Endothelial cell of umbilical vein (primary cell): ENCODE data around the gene NLRP6. TPM values are rescaled to one million over a fixed set of nuclear protein-coding genes. Genes with fewer than 3 reads are reported as not detected.

Experiments used
- BruUV-seq: library from RNA; stranded (reverse); fragments of 400-500 nt; replicated peaks from 2 replicates; lab custom pipeline; 2021; lab: Mats Ljungman, UMichigan
- CTCF ChIA-PET: fragments of 300-600, 350-600 bp; sonication (Branson Sonifier 250); formaldehyde crosslinking; loops from one replicate; lab custom pipeline; 2021; ENCODE audit warnings: antibody characterized with exemption, inconsistent platforms; lab: Charles Lee
- POLR2A ChIA-PET: fragments of 300-600, 350-600 bp; sonication (Branson Sonifier 250); formaldehyde crosslinking; loops from one replicate; lab custom pipeline; 2021; ENCODE audit warnings: antibody characterized with exemption, inconsistent platforms; lab: Charles Lee
- DNase-seq: peaks from one replicate; pipeline ENCODE4 v3.0.0-alpha.2; 2011; ENCODE audit warnings: low read depth, low spot score
- FAIRE-seq: peaks from 2 replicates; lab custom pipeline; 2011; peaks lifted over from hg19 to GRCh38; lab: Jason Lieb, UNC
- H2AFZ ChIP-seq: 2 replicates; pipeline ENCODE4 v1.6.0; 2012; ENCODE audit warnings: low read depth, low read length, control low read depth, inconsistent platforms
- H3K27ac ChIP-seq: 2 replicates; pipeline ENCODE4 v1.5.1; 2011; ENCODE audit warnings: low read depth, mild to moderate bottlenecking, control low read depth, low read length, moderate library complexity; ENCODE audit not compliant: insufficient read depth
- H3K27me3 ChIP-seq, 2 experiments: 2 replicates each; pipeline versions ENCODE4 v1.6.0 to v1.6.1; 2011; ENCODE audit warnings: low read length in 2 of 2, mixed read lengths in 1 of 2; ENCODE audit not compliant: control insufficient read depth in 2 of 2, insufficient read depth in 2 of 2
- H3K36me3 ChIP-seq, 2 experiments: 2 replicates in 1 of 2; 3 replicates in 1 of 2; pipeline ENCODE4 v1.5.1; 2011; ENCODE audit warnings: low read length in 2 of 2, mild to moderate bottlenecking in 1 of 2, moderate library complexity in 1 of 2; ENCODE audit not compliant: control insufficient read depth in 2 of 2, insufficient read depth in 2 of 2; ENCODE audit errors: extremely low read depth in 1 of 2
- H3K4me1 ChIP-seq: 3 replicates; pipeline ENCODE4 v1.5.1; 2011; ENCODE audit warnings: mild to moderate bottlenecking, low read length; ENCODE audit not compliant: control insufficient read depth, insufficient read depth; ENCODE audit errors: extremely low read depth
- H3K4me2 ChIP-seq: 2 replicates; pipeline ENCODE4 v1.6.1; 2011; ENCODE audit warnings: low read length, control low read depth, mixed read lengths; ENCODE audit not compliant: insufficient read depth
- H3K4me3 ChIP-seq, 3 experiments: fragments of 200-600 bp in 1 of 3; sonication (generic), shearing (Covaris generic) in 1 of 3; replicated peaks in 1 of 3; 2 replicates each; pipeline ENCODE4 v1.5.1; 2011 to 2016; ENCODE audit warnings: control low read depth in 3 of 3, low read length in 3 of 3, mild to moderate bottlenecking in 2 of 3, inconsistent platforms in 1 of 3, low read depth in 1 of 3, moderate library complexity in 1 of 3; ENCODE audit not compliant: insufficient read depth in 1 of 3
- H3K79me2 ChIP-seq: 2 replicates; pipeline ENCODE4 v1.6.0; 2012; ENCODE audit warnings: low read length, inconsistent platforms; ENCODE audit not compliant: control insufficient read depth, insufficient read depth
- H3K9ac ChIP-seq: replicated peaks from 2 replicates; pipeline ENCODE3; 2011; ENCODE audit warnings: low read length, control low read depth; ENCODE audit not compliant: insufficient read depth; ENCODE audit errors: extremely low read depth
- H3K9me1 ChIP-seq: replicated peaks from 3 replicates; pipeline ENCODE4 v1.6.0; 2011; ENCODE audit warnings: mild to moderate bottlenecking, low read length; ENCODE audit not compliant: control insufficient read depth, insufficient read depth; ENCODE audit errors: extremely low read depth
- H3K9me3 ChIP-seq: replicated peaks from 2 replicates; pipeline ENCODE4 v1.5.1; 2012; ENCODE audit warnings: low read length, inconsistent platforms; ENCODE audit not compliant: control insufficient read depth, insufficient read depth
- H4K20me1 ChIP-seq: replicated peaks from 2 replicates; pipeline ENCODE3; 2011; ENCODE audit warnings: mild to moderate bottlenecking, low read length; ENCODE audit not compliant: control insufficient read depth, insufficient read depth; ENCODE audit errors: extremely low read depth
- EZH2 ChIP-seq: IDR thresholded peaks from 2 replicates; pipeline ENCODE4 v1.6.1; 2012; ENCODE audit warnings: borderline replicate concordance, low read depth, mild to moderate bottlenecking, moderate library complexity, low read length, inconsistent platforms; ENCODE audit not compliant: severe bottlenecking
- POLR2A ChIP-seq: IDR thresholded peaks from 2 replicates; pipeline ENCODE4 v1.6.1; 2012; ENCODE audit warnings: low read depth, mild to moderate bottlenecking, control low read depth, low read length
- POLR2AphosphoS5 ChIP-seq: IDR thresholded peaks from 2 replicates; pipeline ENCODE4 v1.6.1; 2012; ENCODE audit warnings: low read depth, mild to moderate bottlenecking, control low read depth, low read length, moderate library complexity; ENCODE audit not compliant: insufficient read depth
- dilution Hi-C: fragments of 300-500 bp; cut with MboI; formaldehyde crosslinking; loops from one replicate; pipeline ENCODE4 v1.15.0; 2019; ENCODE audit warnings: low sequenced_read_pairs; ENCODE audit not compliant: extremely low pct_ligation_motif_present
- intact Hi-C: fragments of 100-400 bp; cut with micrococcal nuclease; formaldehyde crosslinking; loops from one replicate; pipeline ENCODE4 v1.10.0; 2022
- polyA plus RNA-seq, 4 experiments: library from polyadenylated mRNA; depleted of rRNA in 3 of 4; stranded (reverse) in 3 of 4; unstranded in 1 of 4; fragments of >200 nt; gene quantifications; 2 replicates each; pipeline versions ENCODE4 v1.2.1 to v1.2.3, GENCODE V29; 2011 to 2012; ENCODE audit warnings: missing spikeins in 1 of 4
- total RNA-seq: library from RNA; stranded (reverse); gene quantifications from 2 replicates; pipeline ENCODE4 v1.2.3, GENCODE V29; 2021
- TF ChIP-seq, protein P1 (sequence below), 2 donors: IDR thresholded peaks; 1 replicate in 1 of 2; 2 replicates in 1 of 2; pipeline ENCODE4 v1.5.1; 2011; ENCODE audit warnings: low read length in 2 of 2, mild to moderate bottlenecking in 2 of 2, moderate library complexity in 2 of 2, control low read depth in 1 of 2, inconsistent platforms in 1 of 2, low read depth in 1 of 2; ENCODE audit not compliant: insufficient read depth in 1 of 2; ENCODE audit errors: extremely low read depth in 1 of 2

The NLRP6 gene
- total and polyA plus RNA-seq, 2 donors (not counting 3 experiments of a cell fraction or from before 2014, with no cell fraction given) = not detected

DNA sequence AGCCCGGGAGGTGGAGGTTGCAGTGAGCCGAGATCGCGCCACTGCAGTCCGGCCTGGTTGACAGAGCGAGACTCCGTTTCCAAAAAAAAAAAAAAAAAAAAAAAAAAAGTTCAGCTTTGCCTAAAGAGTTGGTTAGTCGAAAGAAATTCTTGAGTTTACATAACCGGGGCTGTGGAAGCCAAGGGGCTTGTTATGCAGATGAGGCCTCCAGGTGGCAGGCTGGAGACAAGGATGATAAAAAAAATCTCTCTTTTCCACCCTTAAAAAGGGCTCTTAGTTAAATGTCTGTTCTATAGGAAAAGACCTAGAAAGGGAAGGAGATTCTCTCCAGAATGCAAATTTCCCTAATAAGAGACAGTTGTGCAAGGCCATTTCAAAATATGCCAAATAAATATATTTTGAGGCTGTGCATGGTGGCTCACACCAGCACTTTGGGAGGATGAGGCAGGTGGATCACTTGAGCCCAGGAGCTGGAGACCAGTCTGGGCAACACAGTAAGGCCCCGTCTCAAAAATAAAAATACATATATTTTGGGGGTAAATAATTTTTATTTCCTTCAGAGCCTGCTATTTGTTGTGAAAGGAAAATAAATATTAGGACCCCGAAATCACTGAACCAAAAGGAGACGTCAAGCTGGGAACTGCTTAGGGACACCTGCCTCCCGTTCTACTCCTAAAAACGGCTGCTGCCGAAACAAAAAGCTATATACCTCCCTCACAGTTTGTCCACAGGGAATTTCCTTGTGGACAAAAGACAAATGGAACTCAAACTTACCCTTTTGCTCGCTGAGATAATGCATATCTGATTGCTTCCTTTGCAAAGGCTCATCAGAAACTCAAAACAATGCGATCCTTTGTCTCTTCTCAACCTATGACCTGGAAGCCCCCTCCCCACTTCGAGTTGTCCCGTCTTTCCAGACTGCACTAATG is 27.0 kb downstream of the NLRP6 start:
- H3K9ac ChIP-seq = no peak overlapping the region
- BruUV-seq = no TSS peak
- H3K36me3 ChIP-seq = no peaks in the 10 kb centered on the region
- no peaks in the 10 kb centered on the region for H3K9me3 ChIP-seq
- no peaks in the 10 kb centered on the region for H4K20me1 ChIP-seq
- FAIRE-seq (peak; percentile 88), DNase-seq (peak; percentile 78)
- H3K27ac ChIP-seq = no peak overlapping the region
- TF ChIP-seq, protein P1, sequence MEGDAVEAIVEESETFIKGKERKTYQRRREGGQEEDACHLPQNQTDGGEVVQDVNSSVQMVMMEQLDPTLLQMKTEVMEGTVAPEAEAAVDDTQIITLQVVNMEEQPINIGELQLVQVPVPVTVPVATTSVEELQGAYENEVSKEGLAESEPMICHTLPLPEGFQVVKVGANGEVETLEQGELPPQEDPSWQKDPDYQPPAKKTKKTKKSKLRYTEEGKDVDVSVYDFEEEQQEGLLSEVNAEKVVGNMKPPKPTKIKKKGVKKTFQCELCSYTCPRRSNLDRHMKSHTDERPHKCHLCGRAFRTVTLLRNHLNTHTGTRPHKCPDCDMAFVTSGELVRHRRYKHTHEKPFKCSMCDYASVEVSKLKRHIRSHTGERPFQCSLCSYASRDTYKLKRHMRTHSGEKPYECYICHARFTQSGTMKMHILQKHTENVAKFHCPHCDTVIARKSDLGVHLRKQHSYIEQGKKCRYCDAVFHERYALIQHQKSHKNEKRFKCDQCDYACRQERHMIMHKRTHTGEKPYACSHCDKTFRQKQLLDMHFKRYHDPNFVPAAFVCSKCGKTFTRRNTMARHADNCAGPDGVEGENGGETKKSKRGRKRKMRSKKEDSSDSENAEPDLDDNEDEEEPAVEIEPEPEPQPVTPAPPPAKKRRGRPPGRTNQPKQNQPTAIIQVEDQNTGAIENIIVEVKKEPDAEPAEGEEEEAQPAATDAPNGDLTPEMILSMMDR (IDR thresholded peaks at IDR 0.05; ENCODE audit: extremely low read depth in 1 of 2, insufficient read depth in 1 of 2, low read depth in 1 of 2, low read length in 2 of 2) = peak; percentile 64 to 66
- TF ChIP-seq POLR2A = no peak
- TF ChIP-seq EZH2 = no peak
- TF ChIP-seq POLR2AphosphoS5 = no peak
- dilution Hi-C loops = no loop called here
- no peak overlapping the region for H2AFZ ChIP-seq
- H3K4me1 ChIP-seq = peaks cover 15% of the 10 kb centered on the region
- H3K4me3 ChIP-seq = no peak overlapping the region
- no peak overlapping the region for H3K4me2 ChIP-seq
- H3K27me3 ChIP-seq = peaks cover 2 to 7% of the 10 kb centered on the region in 2 experiments
- H3K9me1 ChIP-seq = no peaks in the 10 kb centered on the region
- ChIA-PET CTCF (interaction anchor here (0.7 to 4.3 kb wide), 20 partner anchors 12 to 143 kb away, joined by 3 to 79 read pairs (median 4); no protein-coding TSS in a partner anchor), POLR2A (interaction anchor here (0.6 kb wide), 1 partner anchor 92 kb away, joined by 5 read pairs; no protein-coding TSS in a partner anchor)
- H3K79me2 ChIP-seq = peaks cover 13% of the 10 kb centered on the region
- intact Hi-C loops = loop anchor here (1.0 to 5.0 kb wide), 4 partner anchors 68 to 212 kb away; partner anchors contain the start of genes BET1L, PSMD13, RIC8A and SIRT3
